ENCODE measurements around the gene FAM20C. TPM values are rescaled to one million over a fixed set of nuclear protein-coding genes. Genes with fewer than 3 reads are reported as not detected.

Gene FAM20C
- 58.8 TPM for total RNA-seq
- long read RNA-seq, transcript FAM20C-201 (10 exons, 2,751 nt): major isoform, 225 of 261 reads
- long read RNA-seq, partial matches to known transcripts: 9 of 261 reads
- long read RNA-seq, other reads (novel, unspliced or antisense): 26 of 261 reads

GRCh38 chr7:191981-192649 lies at the start of gene FAM20C:
Gene FAM20C, plus strand, starts transcription at chr7:192571. Its CDS starts 629 bp downstream, at chr7:193200.
- intact Hi-C loops (cut with DNase I): no loop called here
- Histone ChIP-seq H3K27ac (peak within 1 kb of the TSS; percentile 78), H3K4me3 (peak within 1 kb of the TSS; percentile 73), H3K36me3 (peaks cover 18% of the 10 kb centered on the region), H3K27me3 (no peaks in the 10 kb centered on the region), H3K9me3 (no peaks in the 10 kb centered on the region), H3K4me1 (peaks cover 31% of the 10 kb centered on the region)
- peak; percentile 95 for DNase-seq
- peak; percentile 94 for ATAC-seq
- TF ChIP-seq CTCF (IDR thresholded peaks at IDR 0.05): no peak

- Histone ChIP-seq H3K36me3 (no peaks in the 10 kb centered on the region), H3K27me3 (peaks cover 5% of the 10 kb centered on the region), H3K9me3 (no peaks in the 10 kb centered on the region), H3K27ac (peak overlapping the region; percentile 30), H3K4me3 (no peak overlapping the region), H3K4me1 (no peaks in the 10 kb centered on the region)
- DNase-seq (peak; percentile 56), ATAC-seq (no peak)
- intact Hi-C loops (cut with DNase I): no loop called here
- no peak for TF ChIP-seq CTCF (IDR thresholded peaks at IDR 0.05)
Observed at GRCh38 chr7:143145-143751, 49.1 kb upstream of the FAM20C start.

- H3K9me3 ChIP-seq: no peaks in the 10 kb centered on the region
- no peak for TF ChIP-seq CTCF (IDR thresholded peaks at IDR 0.05)
- ATAC-seq (no peak), DNase-seq (peak; percentile 60)
- H3K27me3 ChIP-seq: peaks cover 5% of the 10 kb centered on the region
- no peak overlapping the region for H3K4me3 ChIP-seq
- no peaks in the 10 kb centered on the region for H3K36me3 ChIP-seq
- H3K4me1 ChIP-seq: no peaks in the 10 kb centered on the region
- no peak overlapping the region for H3K27ac ChIP-seq
- intact Hi-C loops (cut with DNase I): no loop called here
Observed at GRCh38 chr7:143811-144453, 48.4 kb upstream of the FAM20C start.

- no peak overlapping the region for H3K4me3 ChIP-seq
- ATAC-seq (no peak), DNase-seq (peak; percentile 42)
- H3K27me3 ChIP-seq: peaks cover 3% of the 10 kb centered on the region
- no peaks in the 10 kb centered on the region for H3K9me3 ChIP-seq
- no peak for TF ChIP-seq CTCF (IDR thresholded peaks at IDR 0.05)
- H3K36me3 ChIP-seq: no peaks in the 10 kb centered on the region
- intact Hi-C loops (cut with DNase I): no loop called here
- H3K27ac ChIP-seq: no peak overlapping the region
- no peaks in the 10 kb centered on the region for H3K4me1 ChIP-seq
Observed at GRCh38 chr7:144454-144826, 47.9 kb upstream of the FAM20C start.

- intact Hi-C loops (cut with DNase I): no loop called here
- no peaks in the 10 kb centered on the region for H3K27me3 ChIP-seq
- no peak for ATAC-seq
- H3K4me1 ChIP-seq: peaks cover 11% of the 10 kb centered on the region
- H3K36me3 ChIP-seq: no peaks in the 10 kb centered on the region
- H3K9me3 ChIP-seq: no peaks in the 10 kb centered on the region
- no peak for TF ChIP-seq CTCF (IDR thresholded peaks at IDR 0.05)
- no peak for DNase-seq
- no peak overlapping the region for H3K4me3 ChIP-seq
- H3K27ac ChIP-seq: no peak overlapping the region
Observed at GRCh38 chr7:145863-146262, 46.5 kb upstream of the FAM20C start.
